Vagina (tissue), 2 donors: Measurements from ENCODE around the gene MIER3.

Experiments used
- CTCF ChIP-seq, 3 experiments: fragments of 450-650 bp in 2 of 3; fragments of 200-600 bp in 1 of 3; sonication (generic) in 1 of 3; IDR thresholded peaks; one replicate each; pipeline ENCODE4 v1.5.1; 2017 to 2019; ENCODE audit warnings: antibody characterized with exemption in 3 of 3, mild to moderate bottlenecking in 2 of 3, moderate library complexity in 2 of 3
- POLR2A ChIP-seq, 2 donors: fragments of 450-650 bp; IDR thresholded peaks; one replicate each; pipeline ENCODE4 v1.6.1; 2017; ENCODE audit warnings: antibody characterized with exemption in 2 of 2, mild to moderate bottlenecking in 2 of 2, moderate library complexity in 2 of 2
- POLR2AphosphoS5 ChIP-seq, 2 donors: sonication (generic); formaldehyde crosslinking; IDR thresholded peaks; one replicate each; pipeline ENCODE4 v1.9.0; 2017; ENCODE audit warnings: antibody characterized with exemption in 2 of 2, mild to moderate bottlenecking in 2 of 2, low read depth in 1 of 2; ENCODE audit not compliant: insufficient read depth in 1 of 2

- TF ChIP-seq CTCF (IDR thresholded peaks at IDR 0.05) (peak; percentile 12 to 63 (median 60)), POLR2AphosphoS5 (IDR thresholded peaks at IDR 0.05; ENCODE audit: insufficient read depth in 1 of 2, low read depth in 1 of 2) (no peak), POLR2A (IDR thresholded peaks at IDR 0.05) (no peak)
Measured at GRCh38 chr5:56900858-56901578, 50.9 kb downstream of the MIER3 start.
